BJ (cell line): Measurements from ENCODE around the gene AHNAK2. TPM values are rescaled to one million over a fixed set of nuclear protein-coding genes. Genes with fewer than 3 reads are reported as not detected.

Source experiments
- CTCF ChIA-PET: fragments of 350-600 bp; formaldehyde crosslinking; extraction: SDS; loops from one replicate; lab custom pipeline; 2021; ENCODE audit warnings: antibody characterized with exemption, inconsistent platforms; lab: Yijun Ruan, JAX
- POLR2A ChIA-PET: fragments of 300-600 bp; sonication (Branson Sonifier 250); formaldehyde crosslinking; extraction: SDS; loops from one replicate; lab custom pipeline; 2021; ENCODE audit warnings: antibody characterized with exemption; lab: Charles Lee
- DNase-seq: peaks from one replicate; pipeline ENCODE4 v3.0.0-alpha.2; 2011; ENCODE audit warnings: low read depth
- H3K27me3 ChIP-seq: 2 replicates; pipeline ENCODE4 v1.6.0; 2011; ENCODE audit warnings: low read length; ENCODE audit not compliant: control insufficient read depth, insufficient read depth
- H3K36me3 ChIP-seq: 2 replicates; pipeline ENCODE4 v1.5.1; 2011; ENCODE audit warnings: low read length; ENCODE audit not compliant: control insufficient read depth, insufficient read depth
- H3K4me3 ChIP-seq: 2 replicates; pipeline ENCODE4 v1.5.1; 2011; ENCODE audit warnings: low read depth, mild to moderate bottlenecking, control low read depth, low read length
- polyA plus RNA-seq: library from polyadenylated mRNA; depleted of rRNA; stranded (reverse); fragments of >200 nt; gene quantifications from 2 replicates; pipeline ENCODE4 v1.2.3, GENCODE V29; 2011
- TF ChIP-seq, protein P1 (sequence below): IDR thresholded peaks from 2 replicates; pipeline ENCODE4 v1.5.1; 2011; ENCODE audit warnings: low read depth, mild to moderate bottlenecking, control low read depth, inconsistent platforms, low read length, moderate library complexity; ENCODE audit not compliant: insufficient read depth

AHNAK2 gene
- polyA plus RNA-seq, 1 experiment = 6.5 TPM

DNA sequence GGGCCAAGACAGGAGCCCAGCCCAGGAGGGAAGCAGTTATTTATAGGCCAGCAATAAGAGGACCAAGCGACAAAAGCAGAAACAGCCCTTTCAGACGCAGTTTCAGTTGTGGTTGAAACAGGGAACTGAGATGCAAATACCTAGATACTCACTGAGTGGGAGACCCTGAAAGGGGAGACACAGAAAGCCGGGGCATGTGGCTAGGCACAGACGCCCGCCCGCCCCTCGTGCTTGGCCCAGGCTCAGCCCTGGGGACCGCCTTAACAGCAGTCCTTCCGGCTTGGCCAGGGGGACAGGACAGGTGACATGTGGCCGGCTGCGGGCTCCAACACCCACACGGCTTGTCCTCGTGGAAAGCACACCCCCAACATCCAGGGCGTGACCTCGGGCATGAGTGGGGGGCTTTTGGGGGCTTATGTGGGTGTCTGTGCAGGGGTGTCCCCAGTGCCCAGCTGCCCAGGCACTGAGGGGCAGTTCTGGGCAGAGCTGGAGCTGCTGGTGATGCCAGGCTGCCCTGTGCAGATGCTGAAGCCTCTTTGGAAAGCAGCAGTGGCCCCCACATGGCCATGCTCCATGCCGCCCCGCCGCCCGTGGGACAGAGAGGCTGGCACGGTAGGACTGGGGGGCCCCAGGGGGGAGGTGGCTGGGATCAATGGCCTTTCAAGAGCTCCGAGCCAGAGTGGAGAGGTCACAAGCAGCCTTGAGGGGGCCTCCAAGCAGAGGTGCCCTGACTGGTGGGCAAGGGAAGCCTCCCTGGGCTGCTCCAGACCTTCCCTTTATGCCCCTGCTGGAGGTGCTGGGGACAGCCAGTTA, 51.3 kb downstream of the AHNAK2 start:
- TF ChIP-seq, protein P1, sequence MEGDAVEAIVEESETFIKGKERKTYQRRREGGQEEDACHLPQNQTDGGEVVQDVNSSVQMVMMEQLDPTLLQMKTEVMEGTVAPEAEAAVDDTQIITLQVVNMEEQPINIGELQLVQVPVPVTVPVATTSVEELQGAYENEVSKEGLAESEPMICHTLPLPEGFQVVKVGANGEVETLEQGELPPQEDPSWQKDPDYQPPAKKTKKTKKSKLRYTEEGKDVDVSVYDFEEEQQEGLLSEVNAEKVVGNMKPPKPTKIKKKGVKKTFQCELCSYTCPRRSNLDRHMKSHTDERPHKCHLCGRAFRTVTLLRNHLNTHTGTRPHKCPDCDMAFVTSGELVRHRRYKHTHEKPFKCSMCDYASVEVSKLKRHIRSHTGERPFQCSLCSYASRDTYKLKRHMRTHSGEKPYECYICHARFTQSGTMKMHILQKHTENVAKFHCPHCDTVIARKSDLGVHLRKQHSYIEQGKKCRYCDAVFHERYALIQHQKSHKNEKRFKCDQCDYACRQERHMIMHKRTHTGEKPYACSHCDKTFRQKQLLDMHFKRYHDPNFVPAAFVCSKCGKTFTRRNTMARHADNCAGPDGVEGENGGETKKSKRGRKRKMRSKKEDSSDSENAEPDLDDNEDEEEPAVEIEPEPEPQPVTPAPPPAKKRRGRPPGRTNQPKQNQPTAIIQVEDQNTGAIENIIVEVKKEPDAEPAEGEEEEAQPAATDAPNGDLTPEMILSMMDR = no peak
- POLR2A ChIA-PET = no interaction called here
- Histone ChIP-seq H3K36me3 (no peaks in the 10 kb centered on the region), H3K27me3 (0 out of 2 replicates have a peak, but pooled peaks cover 2% of the 10 kb centered on the region), H3K4me3 (no peak overlapping the region)
- DNase-seq = no peak
- CTCF ChIA-PET = interaction anchor here (2.9 kb wide), 1 partner anchor 119 kb away, joined by 10 read pairs; no protein-coding TSS in a partner anchor

DNA sequence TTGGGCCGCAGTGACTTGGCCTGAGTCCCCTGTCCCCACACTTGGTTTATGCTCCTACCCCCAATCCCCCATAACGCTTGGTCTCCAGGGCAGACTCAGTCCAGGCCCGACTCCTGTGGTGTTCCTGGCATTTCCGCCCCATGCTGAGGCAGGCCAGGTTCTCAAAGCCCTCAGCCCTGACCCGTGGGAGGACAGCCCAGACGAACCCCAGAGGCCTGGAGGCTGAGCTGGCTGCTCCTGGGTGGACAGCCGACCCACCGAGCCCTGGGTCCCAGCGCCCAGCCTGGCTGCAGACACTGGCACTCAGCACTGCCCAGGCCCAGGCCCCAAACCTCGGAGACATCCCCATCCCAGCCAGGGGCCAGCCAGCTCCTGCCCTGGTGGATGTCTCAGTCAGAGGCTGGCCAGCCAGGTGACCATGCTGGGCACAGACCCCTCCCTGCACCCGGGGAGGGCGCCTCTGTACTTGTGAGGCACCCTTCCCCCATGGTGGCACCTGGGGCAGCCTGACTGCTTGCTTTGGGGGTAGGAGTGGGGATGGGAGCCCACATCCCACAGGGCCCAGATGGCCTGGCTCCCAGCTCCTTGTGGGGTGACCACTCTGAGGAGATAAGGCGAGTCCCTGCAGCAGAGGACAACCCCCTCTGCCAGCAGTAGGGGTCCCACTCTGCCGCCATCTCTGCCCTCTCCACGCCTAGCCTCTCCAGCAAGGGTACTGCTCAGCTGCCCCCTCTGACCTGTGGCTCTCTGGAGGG, 52.1 kb downstream of the AHNAK2 start:
- no peak for DNase-seq
- H3K27me3 ChIP-seq = 0 out of 2 replicates have a peak, but pooled peaks cover 2% of the 10 kb centered on the region
- H3K4me3 ChIP-seq = no peak overlapping the region
- H3K36me3 ChIP-seq = no peaks in the 10 kb centered on the region
- CTCF ChIA-PET = interaction anchor here (2.9 kb wide), 1 partner anchor 120 kb away, joined by 10 read pairs; no protein-coding TSS in a partner anchor
- POLR2A ChIA-PET = no interaction called here
- TF ChIP-seq, protein P1 = no peak

DNA sequence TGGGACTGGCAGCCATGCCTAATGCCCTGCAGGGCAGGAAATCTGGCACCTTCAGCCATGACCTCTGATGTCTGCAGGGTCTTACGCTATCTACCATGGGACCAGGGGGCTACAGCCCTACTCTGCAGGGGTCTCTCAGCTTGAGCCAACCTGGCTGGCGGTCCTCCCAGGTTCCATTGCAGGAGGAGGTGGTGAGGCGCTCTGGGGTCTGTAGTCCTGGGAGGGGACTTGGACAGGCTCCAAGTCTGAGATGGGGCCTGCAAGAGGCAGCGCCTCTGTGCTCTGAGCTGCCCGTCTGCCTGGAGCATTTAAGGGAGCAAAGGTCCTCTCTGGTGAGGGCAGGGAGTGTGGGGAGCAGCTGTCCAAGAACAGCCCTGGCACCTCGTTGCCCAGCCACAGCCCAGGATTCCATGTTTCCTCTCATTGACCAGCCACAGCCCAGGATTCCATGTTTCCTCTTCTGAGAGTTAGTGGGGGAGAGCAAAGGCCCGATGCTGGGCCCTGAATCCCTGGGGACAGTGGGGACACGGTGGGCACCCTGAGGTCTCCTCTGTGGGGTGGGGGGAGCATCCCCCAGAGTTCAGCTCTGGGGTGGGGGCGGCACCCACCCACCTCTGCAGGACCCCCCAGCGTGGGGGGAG, 52.8 kb downstream of the AHNAK2 start:
- H3K4me3 ChIP-seq = no peak overlapping the region
- no peak for DNase-seq
- H3K27me3 ChIP-seq = 0 out of 2 replicates have a peak, but pooled peaks cover 2% of the 10 kb centered on the region
- no peaks in the 10 kb centered on the region for H3K36me3 ChIP-seq
- TF ChIP-seq, protein P1 = no peak
- ChIA-PET POLR2A (no interaction called here), CTCF (interaction anchor here (0.8 to 2.9 kb wide), 2 partner anchors 49 to 121 kb away, joined by 3 to 10 read pairs; no protein-coding TSS in a partner anchor)

DNA sequence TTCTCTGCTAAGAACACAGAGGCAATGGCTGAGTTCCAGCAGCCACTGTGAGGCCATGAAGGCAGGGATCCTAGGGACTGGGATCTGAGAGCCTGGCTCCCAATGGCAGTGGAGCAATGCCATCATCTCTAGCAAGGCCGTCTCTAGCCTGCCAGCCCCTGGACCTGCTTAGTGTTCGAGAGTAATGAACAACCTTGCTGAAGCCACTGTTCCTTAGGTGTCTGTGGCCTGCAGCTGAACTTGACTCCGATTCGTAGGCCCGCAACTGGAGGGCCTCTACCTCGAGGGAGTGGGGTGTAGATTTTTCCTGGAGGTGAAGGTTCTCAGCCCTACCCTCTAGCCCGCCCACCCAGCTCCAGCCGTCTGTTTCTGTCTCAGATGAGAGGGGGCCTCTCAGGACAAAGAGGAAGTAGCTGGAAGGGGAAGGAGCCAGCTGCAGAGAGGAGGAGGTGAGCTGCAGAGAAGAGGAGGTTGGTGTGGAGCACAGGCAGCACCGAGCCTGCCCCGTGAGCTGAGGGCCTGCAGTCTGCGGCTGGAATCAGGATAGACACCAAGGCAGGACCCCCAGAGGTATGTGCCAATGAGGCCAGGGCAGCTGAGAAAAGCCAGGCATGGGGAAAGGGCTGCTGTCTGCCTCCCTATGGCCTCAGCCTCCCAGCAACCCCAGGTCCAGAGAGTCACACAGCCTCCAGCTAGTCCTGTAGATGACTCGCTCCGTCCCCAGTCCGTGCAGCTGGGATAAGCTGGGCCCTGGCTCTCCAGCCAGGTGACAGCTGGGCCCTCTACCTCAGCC, 53.6 kb downstream of the AHNAK2 start, which contains the start of gene PLD4:
PLD4 (plus strand) TSS at position 459 of the 793 bp plus-strand sequence. CDS start 2,262 bp downstream, outside the sequence.
- TF ChIP-seq, protein P1 = no peak
- Histone ChIP-seq H3K27me3 (0 out of 2 replicates have a peak, but pooled peaks cover 2% of the 10 kb centered on the region), H3K36me3 (no peaks in the 10 kb centered on the region), H3K4me3 (no peak within 1 kb of the TSS)
- POLR2A ChIA-PET = no interaction called here
- CTCF ChIA-PET = interaction anchor here (0.8 to 2.9 kb wide), 2 partner anchors 50 to 121 kb away, joined by 3 to 10 read pairs; no protein-coding TSS in a partner anchor
- no peak for DNase-seq
